HAP-1 (cell line): ENCODE measurements around the gene HBG2.

Experiments
- DNase-seq, 2 experiments: peaks; one replicate each; pipeline ENCODE4 v3.0.0-alpha.2; 2016 to 2020; ENCODE audit warnings: low spot score in 2 of 2
- H3K27me3 ChIP-seq: fragments of 250-450 bp; sonication (Bioruptor Pico); 2 replicates; pipeline ENCODE4 v1.5.1; 2020; ENCODE audit warnings: low read depth, mild to moderate bottlenecking, moderate library complexity
- H3K36me3 ChIP-seq: fragments of 250-450 bp; sonication (Bioruptor Pico); replicated peaks from 2 replicates; pipeline ENCODE4 v1.5.1; 2020; ENCODE audit warnings: mild to moderate bottlenecking
- H3K4me1 ChIP-seq: fragments of 250-450 bp; sonication (Bioruptor Pico); 2 replicates; pipeline ENCODE4 v1.5.1; 2020; ENCODE audit warnings: mild to moderate bottlenecking
- H3K4me3 ChIP-seq: fragments of 250-450 bp; sonication (Bioruptor Pico); 2 replicates; pipeline ENCODE4 v1.5.1; 2020; ENCODE audit warnings: mild to moderate bottlenecking, moderate library complexity
- H3K9me3 ChIP-seq: fragments of 250-450 bp; sonication (Bioruptor Pico); 2 replicates; pipeline ENCODE4 v1.5.1; 2020; ENCODE audit warnings: mild to moderate bottlenecking, moderate library complexity
- in situ Hi-C: fragments of 300-500 bp; cut with MboI; formaldehyde crosslinking; loops from 3 replicates; pipeline ENCODE4 v1.14.3; 2020; ENCODE audit warnings: low sequenced_read_pairs, inconsistent platforms, mixed read lengths

HBG2 gene

DNA sequence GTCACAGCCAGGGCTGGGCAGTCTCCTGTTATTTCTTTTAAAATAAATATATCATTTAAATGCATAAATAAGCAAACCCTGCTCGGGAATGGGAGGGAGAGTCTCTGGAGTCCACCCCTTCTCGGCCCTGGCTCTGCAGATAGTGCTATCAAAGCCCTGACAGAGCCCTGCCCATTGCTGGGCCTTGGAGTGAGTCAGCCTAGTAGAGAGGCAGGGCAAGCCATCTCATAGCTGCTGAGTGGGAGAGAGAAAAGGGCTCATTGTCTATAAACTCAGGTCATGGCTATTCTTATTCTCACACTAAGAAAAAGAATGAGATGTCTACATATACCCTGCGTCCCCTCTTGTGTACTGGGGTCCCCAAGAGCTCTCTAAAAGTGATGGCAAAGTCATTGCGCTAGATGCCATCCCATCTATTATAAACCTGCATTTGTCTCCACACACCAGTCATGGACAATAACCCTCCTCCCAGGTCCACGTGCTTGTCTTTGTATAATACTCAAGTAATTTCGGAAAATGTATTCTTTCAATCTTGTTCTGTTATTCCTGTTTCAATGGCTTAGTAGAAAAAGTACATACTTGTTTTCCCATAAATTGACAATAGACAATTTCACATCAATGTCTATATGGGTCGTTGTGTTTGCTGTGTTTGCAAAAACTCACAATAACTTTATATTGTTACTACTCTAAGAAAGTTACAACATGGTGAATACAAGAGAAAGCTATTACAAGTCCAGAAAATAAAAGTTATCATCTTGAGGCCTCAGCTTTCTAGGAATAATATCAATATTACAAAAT lies 33.7 kb upstream of the HBG2 start:
- no peak for DNase-seq
- H3K4me1 ChIP-seq, result no peaks in the 10 kb centered on the region
- no peak overlapping the region for H3K4me3 ChIP-seq
- no peaks in the 10 kb centered on the region for H3K9me3 ChIP-seq
- H3K36me3 ChIP-seq, result no peaks in the 10 kb centered on the region
- H3K27me3 ChIP-seq, result no peaks in the 10 kb centered on the region
- in situ Hi-C loops, result no loop called here

DNA sequence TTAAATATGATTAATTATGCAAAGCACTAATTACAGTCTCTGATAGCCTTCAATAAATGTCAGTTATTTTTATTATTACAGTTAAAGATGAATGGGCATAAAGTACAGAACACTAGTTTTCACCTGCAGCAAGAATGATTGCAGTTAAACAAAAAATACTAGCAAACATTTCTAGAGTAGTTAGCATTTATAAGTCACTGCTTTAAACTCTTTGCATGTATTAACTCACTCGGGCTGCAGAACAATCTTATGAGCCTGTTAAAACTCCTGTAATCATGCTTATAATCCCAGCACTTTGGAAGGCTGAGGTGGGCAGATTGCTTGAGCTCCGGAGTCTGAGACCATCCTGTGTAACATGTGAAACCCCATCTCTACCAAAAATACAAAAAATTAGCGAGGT lies 32.3 kb upstream of the HBG2 start:
- no peak overlapping the region for H3K4me3 ChIP-seq
- in situ Hi-C loops, result no loop called here
- no peaks in the 10 kb centered on the region for H3K9me3 ChIP-seq
- no peaks in the 10 kb centered on the region for H3K36me3 ChIP-seq
- H3K27me3 ChIP-seq, result no peaks in the 10 kb centered on the region
- no peaks in the 10 kb centered on the region for H3K4me1 ChIP-seq
- no peak for DNase-seq

DNA sequence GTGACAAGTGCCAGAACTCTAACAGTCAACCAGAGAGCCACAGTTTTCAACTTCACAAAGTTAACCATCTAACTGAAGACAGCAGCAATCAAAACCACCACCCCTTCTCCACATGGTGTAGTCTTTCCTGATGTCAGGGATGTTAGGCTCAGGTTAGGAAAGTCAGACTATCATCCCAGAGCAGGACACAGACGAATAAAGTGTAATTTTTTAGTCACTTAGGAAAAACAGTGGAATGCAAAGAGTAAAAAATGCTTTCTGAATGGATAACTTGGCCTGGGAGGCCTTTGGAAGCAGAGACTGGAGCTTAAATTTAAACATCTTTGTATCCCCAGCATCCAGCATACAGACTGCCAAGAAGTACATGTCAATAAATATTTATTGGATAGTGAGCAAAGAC lies 31.8 kb upstream of the HBG2 start:
- Histone ChIP-seq H3K4me3 (no peak overlapping the region), H3K27me3 (no peaks in the 10 kb centered on the region), H3K36me3 (no peaks in the 10 kb centered on the region), H3K9me3 (no peaks in the 10 kb centered on the region), H3K4me1 (no peaks in the 10 kb centered on the region)
- in situ Hi-C loops, result no loop called here
- no peak for DNase-seq

DNA sequence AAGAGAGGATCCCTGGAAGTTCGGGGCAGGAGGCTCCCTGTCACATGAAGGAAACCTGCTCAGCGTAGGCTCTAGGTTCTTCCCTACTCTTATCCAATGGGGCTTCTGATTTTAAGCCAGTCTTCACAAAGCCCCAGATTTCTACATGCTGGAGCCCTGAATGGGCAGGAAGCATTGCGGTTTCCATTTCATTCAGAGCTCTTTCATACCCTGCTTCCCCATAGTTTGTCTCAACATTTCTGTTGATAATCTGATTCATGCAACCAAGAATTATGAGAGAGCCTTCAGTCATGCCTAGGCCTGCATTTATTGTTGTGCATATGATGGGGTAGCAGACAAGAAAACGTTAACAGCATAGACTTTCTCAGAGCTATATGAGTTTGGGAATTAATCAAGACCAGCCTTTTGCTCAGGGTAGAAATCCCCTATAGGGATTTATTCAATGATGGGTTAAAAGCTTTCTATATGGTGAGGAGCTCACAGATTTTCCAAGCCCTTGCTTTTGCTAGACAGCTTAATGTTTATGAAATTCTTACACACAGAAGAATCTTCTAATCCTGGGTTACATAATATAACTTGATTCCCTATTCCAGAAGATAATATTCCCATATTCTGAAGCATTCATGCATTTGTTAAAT lies 31.2 kb upstream of the HBG2 start:
- no peaks in the 10 kb centered on the region for H3K9me3 ChIP-seq
- H3K4me3 ChIP-seq, result no peak overlapping the region
- no peaks in the 10 kb centered on the region for H3K27me3 ChIP-seq
- H3K36me3 ChIP-seq, result no peaks in the 10 kb centered on the region
- no peaks in the 10 kb centered on the region for H3K4me1 ChIP-seq
- DNase-seq, result no peak
- in situ Hi-C loops, result no loop called here

DNA sequence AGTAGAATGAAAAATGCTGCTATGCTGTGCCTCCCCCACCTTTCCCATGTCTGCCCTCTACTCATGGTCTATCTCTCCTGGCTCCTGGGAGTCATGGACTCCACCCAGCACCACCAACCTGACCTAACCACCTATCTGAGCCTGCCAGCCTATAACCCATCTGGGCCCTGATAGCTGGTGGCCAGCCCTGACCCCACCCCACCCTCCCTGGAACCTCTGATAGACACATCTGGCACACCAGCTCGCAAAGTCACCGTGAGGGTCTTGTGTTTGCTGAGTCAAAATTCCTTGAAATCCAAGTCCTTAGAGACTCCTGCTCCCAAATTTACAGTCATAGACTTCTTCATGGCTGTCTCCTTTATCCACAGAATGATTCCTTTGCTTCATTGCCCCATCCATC lies 30.1 kb upstream of the HBG2 start:
- Histone ChIP-seq H3K9me3 (no peaks in the 10 kb centered on the region), H3K27me3 (no peaks in the 10 kb centered on the region), H3K36me3 (no peaks in the 10 kb centered on the region), H3K4me3 (no peak overlapping the region), H3K4me1 (no peaks in the 10 kb centered on the region)
- in situ Hi-C loops, result no loop called here
- DNase-seq, result no peak

DNA sequence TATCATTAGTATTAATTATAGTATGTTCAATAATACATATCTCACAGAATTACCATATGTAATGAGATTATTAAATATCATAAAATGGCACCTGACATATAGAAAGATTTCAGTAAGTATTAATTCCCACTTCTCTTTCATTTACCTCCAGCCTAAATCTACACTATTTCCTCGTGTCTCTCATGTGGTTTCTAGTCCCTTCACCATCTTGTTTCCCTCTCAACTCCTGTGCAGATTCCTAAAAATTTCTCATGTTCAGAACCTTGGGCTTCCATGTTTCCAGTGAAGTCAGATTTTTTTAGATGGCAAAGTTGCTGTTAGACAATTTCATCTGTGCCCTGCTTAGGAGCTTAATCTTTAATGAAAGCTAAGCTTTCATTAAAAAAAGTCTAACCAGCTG lies 29.3 kb upstream of the HBG2 start:
- DNase-seq, result no peak
- in situ Hi-C loops, result no loop called here
- Histone ChIP-seq H3K4me3 (no peak overlapping the region), H3K4me1 (no peaks in the 10 kb centered on the region), H3K27me3 (no peaks in the 10 kb centered on the region), H3K36me3 (no peaks in the 10 kb centered on the region), H3K9me3 (no peaks in the 10 kb centered on the region)

DNA sequence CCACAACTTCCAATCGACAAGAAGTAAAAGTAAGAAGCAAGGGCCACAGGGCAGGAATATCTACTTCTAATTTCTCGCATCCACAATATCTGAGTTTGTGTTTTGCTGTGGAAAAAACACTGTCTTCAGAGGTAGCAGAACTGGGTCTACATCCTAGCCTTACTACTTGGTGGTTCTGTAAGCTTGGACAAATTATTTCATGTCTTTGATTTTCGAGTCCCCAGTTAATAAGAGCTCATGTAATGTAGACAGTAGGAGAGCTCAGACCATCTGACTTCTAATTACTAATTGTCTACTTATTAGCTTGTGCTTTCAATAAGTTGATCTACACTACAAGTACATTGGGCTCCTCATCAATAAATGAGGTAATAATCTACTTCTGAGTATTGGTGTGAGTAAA lies 28.5 kb upstream of the HBG2 start:
- Histone ChIP-seq H3K4me3 (no peak overlapping the region), H3K9me3 (no peaks in the 10 kb centered on the region), H3K36me3 (no peaks in the 10 kb centered on the region), H3K27me3 (no peaks in the 10 kb centered on the region), H3K4me1 (no peaks in the 10 kb centered on the region)
- no peak for DNase-seq
- in situ Hi-C loops, result no loop called here

DNA sequence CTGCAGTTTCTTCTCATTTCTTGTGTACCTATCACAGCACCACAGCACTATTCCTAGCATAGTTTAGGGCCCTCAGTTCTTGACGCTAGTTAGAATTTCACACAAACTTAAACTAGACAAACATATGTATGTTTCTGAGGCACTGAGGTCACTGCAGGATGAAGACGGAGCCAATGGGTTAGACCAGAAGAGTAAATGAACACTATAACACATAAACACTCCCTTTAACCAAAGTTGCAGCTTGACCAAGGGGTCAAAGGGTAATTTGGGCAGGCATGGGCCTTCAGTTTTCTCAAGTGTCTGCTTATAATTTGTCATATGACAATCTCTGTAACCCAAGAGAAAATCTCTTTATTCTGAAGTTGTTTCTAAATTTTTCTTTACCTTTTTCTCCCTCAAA lies 28.0 kb upstream of the HBG2 start:
- in situ Hi-C loops, result no loop called here
- no peaks in the 10 kb centered on the region for H3K27me3 ChIP-seq
- no peaks in the 10 kb centered on the region for H3K4me1 ChIP-seq
- no peak overlapping the region for H3K4me3 ChIP-seq
- H3K36me3 ChIP-seq, result no peaks in the 10 kb centered on the region
- no peaks in the 10 kb centered on the region for H3K9me3 ChIP-seq
- DNase-seq, result no peak

DNA sequence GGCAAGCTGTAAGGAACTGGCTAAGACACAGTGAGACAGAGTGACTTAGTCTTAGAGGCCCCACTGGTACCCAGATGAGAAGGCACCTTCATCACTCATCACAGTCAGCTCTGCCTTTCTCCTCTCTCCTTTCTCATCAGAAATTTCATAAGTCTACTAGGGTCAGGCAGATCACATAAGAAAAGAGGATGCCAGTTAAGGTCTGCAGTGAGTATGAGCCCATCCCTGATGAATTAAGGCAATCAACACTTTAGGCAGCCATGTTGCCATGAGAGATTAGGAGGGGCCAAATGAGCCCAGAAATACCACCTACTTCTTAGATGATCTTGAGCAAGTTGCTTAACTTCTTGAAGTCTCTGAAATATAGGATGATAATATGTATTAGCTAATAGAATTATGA lies 27.0 kb upstream of the HBG2 start:
- DNase-seq, result no peak
- in situ Hi-C loops, result no loop called here
- no peaks in the 10 kb centered on the region for H3K27me3 ChIP-seq

GRCh38 chr11:5280582-5281102 lies 26.1 kb upstream of the HBG2 start:
- peak in 1 of 2 experiments; percentile 7 for DNase-seq
- in situ Hi-C loops, result no loop called here

More for the DNA sequence above, 27.0 kb upstream of the HBG2 start:
- no peak overlapping the region for H3K4me3 ChIP-seq
- no peaks in the 10 kb centered on the region for H3K4me1 ChIP-seq
- H3K9me3 ChIP-seq, result no peaks in the 10 kb centered on the region
- H3K36me3 ChIP-seq, result no peaks in the 10 kb centered on the region

GRCh38 chr11:5279471-5280090 lies 25.0 kb upstream of the HBG2 start:
- Histone ChIP-seq H3K4me3 (no peak overlapping the region), H3K4me1 (no peaks in the 10 kb centered on the region), H3K9me3 (no peaks in the 10 kb centered on the region), H3K36me3 (no peaks in the 10 kb centered on the region), H3K27me3 (no peaks in the 10 kb centered on the region)
- in situ Hi-C loops, result no loop called here
- no peak for DNase-seq

More at GRCh38 chr11:5280582-5281102, 26.1 kb upstream of the HBG2 start:
- no peaks in the 10 kb centered on the region for H3K4me1 ChIP-seq
- no peaks in the 10 kb centered on the region for H3K36me3 ChIP-seq
- no peak overlapping the region for H3K4me3 ChIP-seq
- no peaks in the 10 kb centered on the region for H3K27me3 ChIP-seq
- no peaks in the 10 kb centered on the region for H3K9me3 ChIP-seq

GRCh38 chr11:5277807-5278382 lies 23.3 kb upstream of the HBG2 start:
- H3K27me3 ChIP-seq, result no peaks in the 10 kb centered on the region
- H3K9me3 ChIP-seq, result no peaks in the 10 kb centered on the region
- in situ Hi-C loops, result no loop called here
- no peak for DNase-seq
- H3K36me3 ChIP-seq, result no peaks in the 10 kb centered on the region
- H3K4me3 ChIP-seq, result no peak overlapping the region
- no peaks in the 10 kb centered on the region for H3K4me1 ChIP-seq

DNA sequence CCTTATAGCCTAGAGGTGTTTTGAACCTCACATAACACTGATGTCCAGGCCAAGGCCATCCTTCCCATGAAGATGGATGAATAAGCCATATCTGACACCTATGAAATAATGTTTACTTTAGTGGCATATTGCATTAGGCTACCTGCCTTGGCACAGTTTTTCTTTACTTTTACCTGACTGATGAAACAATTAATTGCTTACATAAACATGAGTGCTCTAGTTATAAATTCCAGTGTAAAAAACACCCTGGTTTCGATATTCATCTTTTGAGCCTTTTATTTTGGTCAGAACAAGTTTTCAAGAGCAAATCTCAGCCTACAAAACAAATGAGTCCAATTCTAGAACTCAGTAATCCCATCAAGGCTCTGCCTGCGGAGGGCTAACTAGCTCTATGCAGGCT lies 22.1 kb upstream of the HBG2 start:
- in situ Hi-C loops, result no loop called here
- H3K27me3 ChIP-seq, result no peaks in the 10 kb centered on the region
- no peak for DNase-seq
- H3K9me3 ChIP-seq, result no peaks in the 10 kb centered on the region
- H3K4me1 ChIP-seq, result no peaks in the 10 kb centered on the region
- no peaks in the 10 kb centered on the region for H3K36me3 ChIP-seq
- H3K4me3 ChIP-seq, result no peak overlapping the region
